Right lobe of liver (tissue), 4 donors: ENCODE data around the gene TTC31.
A peak's percentile ranks its signal among the peaks of the same experiment; 100 is the strongest.

Experiments
- CTCF ChIP-seq, 4 donors: fragments of 200-600 bp in 3 of 4; fragments of 450-650 bp in 1 of 4; IDR thresholded peaks; one replicate each; pipeline versions ENCODE4 v1.5.1 to v1.8.0; 2016 to 2022; ENCODE audit warnings: antibody characterized with exemption in 4 of 4, mild to moderate bottlenecking in 2 of 4
- POLR2A ChIP-seq: fragments of 450-650 bp; IDR thresholded peaks from one replicate; pipeline ENCODE4 v1.6.1; 2017; ENCODE audit warnings: antibody characterized with exemption, mild to moderate bottlenecking
- donor health status: DM: no; HTN: no; CAD: no.
- donor health status: DM: no; HTN: no; CAD: no.
- donor health status: DM: no; HTN: yes; CAD: no.

- TF ChIP-seq CTCF (IDR thresholded peaks at IDR 0.05) (no peak), POLR2A (peak; percentile 49)
Measured at GRCh38 chr2:74458132-74458937, 24.5 kb upstream of the TTC31 start, which contains the start of gene WBP1.
